GM19438 (cell line): ENCODE results near the gene ECD.
A peak's percentile ranks its signal among the peaks of the same experiment; 100 is the strongest.

Experiments
- ATAC-seq: cut with Tn5 transposase; IDR thresholded peaks from one replicate; pipeline ENCODE4 v1.9.1; 2021; ENCODE audit warnings: low read depth; ENCODE audit not compliant: unreplicated experiment

The ECD gene

GRCh38 chr10:73106301-73106700, 61.5 kb downstream of the ECD start:
- ATAC-seq: no peak

- ATAC-seq: no peak
These were observed 68.7 kb downstream of the ECD start for GRCh38 chr10:73099141-73099540.

GRCh38 chr10:73097305-73097670, 70.5 kb downstream of the ECD start:
- ATAC-seq: no peak

- ATAC-seq: peak; percentile 76
These were observed 71.1 kb downstream of the ECD start, which contains the start of gene P4HA1 for GRCh38 chr10:73096449-73097304. Gene P4HA1 (minus strand): TSS chr10:73096866. CDS start chr10:73074883, 21,983 bp downstream.

GRCh38 chr10:73096041-73096448, 71.8 kb downstream of the ECD start:
- ATAC-seq: peak; percentile 39

GRCh38 chr10:73095481-73096021, 72.3 kb downstream of the ECD start:
- no peak for ATAC-seq

GRCh38 chr10:73094986-73095480, 72.8 kb downstream of the ECD start:
- no peak for ATAC-seq

- ATAC-seq: no peak
These were observed 73.6 kb downstream of the ECD start for GRCh38 chr10:73093922-73094850.

GRCh38 chr10:73092830-73093229, 75.0 kb downstream of the ECD start:
- no peak for ATAC-seq

- no peak for ATAC-seq
These were observed 79.5 kb downstream of the ECD start for GRCh38 chr10:73088304-73088703.

GRCh38 chr10:73086816-73087215, 81.0 kb downstream of the ECD start:
- no peak for ATAC-seq

- no peak for ATAC-seq
These were observed 83.6 kb downstream of the ECD start for GRCh38 chr10:73084209-73084608.
